Measurements from ENCODE around the gene ARF3.
"Not testable (repeated sequence)": the region's sequence is repeated elsewhere in the genome, so short reads cannot be mapped to it uniquely, and the experiment has no call there.

The ARF3 gene

GRCh38 chr12:48925304-48926011 lies 31.8 kb downstream of the ARF3 start, which contains the start of gene FKBP11:
Gene FKBP11, minus strand, starts transcription at chr12:48925492. Its CDS starts 64 bp downstream, at chr12:48925428.
- peak; percentile 54 for DNase-seq

- peak; percentile 57 for DNase-seq
Measured at GRCh38 chr12:48924617-48925303, 32.5 kb downstream of the ARF3 start.

GRCh38 chr12:48923117-48923516 lies 34.2 kb downstream of the ARF3 start:
- DNase-seq, result no peak

GRCh38 chr12:48917857-48918537 lies 39.3 kb downstream of the ARF3 start:
- no peak for DNase-seq

- DNase-seq, result no peak
Measured at GRCh38 chr12:48910196-48910595, 47.1 kb downstream of the ARF3 start.

- not testable (repeated sequence) for DNase-seq
Measured at GRCh38 chr12:48909698-48910097, 47.6 kb downstream of the ARF3 start.

GRCh38 chr12:48907245-48907644 lies 50.0 kb downstream of the ARF3 start:
- DNase-seq, result no peak

- DNase-seq, result peak; percentile 16
Measured at GRCh38 chr12:48903982-48904411, 53.3 kb downstream of the ARF3 start.

- DNase-seq, result no peak
Measured at GRCh38 chr12:48903363-48903981, 53.8 kb downstream of the ARF3 start.

GRCh38 chr12:48901278-48901677 lies 56.0 kb downstream of the ARF3 start:
- DNase-seq, result no peak

- DNase-seq, result no peak
Measured at GRCh38 chr12:48899651-48900050, 57.6 kb downstream of the ARF3 start.

GRCh38 chr12:48894271-48894670 lies 63.0 kb downstream of the ARF3 start:
- DNase-seq, result no peak

GRCh38 chr12:48890657-48891418 lies 66.4 kb downstream of the ARF3 start:
- DNase-seq, result peak; percentile 43

- no peak for DNase-seq
Measured at GRCh38 chr12:48889679-48890078, 67.6 kb downstream of the ARF3 start.
